Measurements from ENCODE around the gene BICC1.

DNA sequence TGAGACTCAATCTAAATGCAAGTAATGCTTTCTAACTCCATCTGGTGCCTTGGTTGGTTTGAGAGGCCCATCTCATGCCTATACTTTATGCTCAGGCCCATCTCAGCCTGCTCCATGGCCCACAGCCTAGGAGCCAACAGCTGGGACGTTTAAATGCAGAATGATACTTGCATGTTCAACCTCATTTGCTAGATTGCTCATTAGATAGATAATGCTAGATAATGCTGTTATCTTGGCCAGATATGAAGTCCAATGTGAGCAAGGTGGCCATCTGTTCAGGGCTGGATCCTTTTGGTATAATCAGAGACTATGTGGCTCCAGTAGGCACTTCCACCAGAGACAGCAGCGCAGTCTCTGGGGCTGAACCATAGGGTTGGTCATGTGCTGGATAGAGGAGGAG, 342.1 kb downstream of the BICC1 start:
- TF ChIP-seq, protein P1, sequence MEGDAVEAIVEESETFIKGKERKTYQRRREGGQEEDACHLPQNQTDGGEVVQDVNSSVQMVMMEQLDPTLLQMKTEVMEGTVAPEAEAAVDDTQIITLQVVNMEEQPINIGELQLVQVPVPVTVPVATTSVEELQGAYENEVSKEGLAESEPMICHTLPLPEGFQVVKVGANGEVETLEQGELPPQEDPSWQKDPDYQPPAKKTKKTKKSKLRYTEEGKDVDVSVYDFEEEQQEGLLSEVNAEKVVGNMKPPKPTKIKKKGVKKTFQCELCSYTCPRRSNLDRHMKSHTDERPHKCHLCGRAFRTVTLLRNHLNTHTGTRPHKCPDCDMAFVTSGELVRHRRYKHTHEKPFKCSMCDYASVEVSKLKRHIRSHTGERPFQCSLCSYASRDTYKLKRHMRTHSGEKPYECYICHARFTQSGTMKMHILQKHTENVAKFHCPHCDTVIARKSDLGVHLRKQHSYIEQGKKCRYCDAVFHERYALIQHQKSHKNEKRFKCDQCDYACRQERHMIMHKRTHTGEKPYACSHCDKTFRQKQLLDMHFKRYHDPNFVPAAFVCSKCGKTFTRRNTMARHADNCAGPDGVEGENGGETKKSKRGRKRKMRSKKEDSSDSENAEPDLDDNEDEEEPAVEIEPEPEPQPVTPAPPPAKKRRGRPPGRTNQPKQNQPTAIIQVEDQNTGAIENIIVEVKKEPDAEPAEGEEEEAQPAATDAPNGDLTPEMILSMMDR (conservative IDR thresholded peaks at IDR 0.05 in 1 of 2, IDR thresholded peaks at IDR 0.05 in 1 of 2; ENCODE audit: low read depth in 1 of 2, low read length in 2 of 2), result no peak
- no peak for TF ChIP-seq EZH2 (IDR thresholded peaks at IDR 0.05; ENCODE audit: low read length, missing control alignments)
